Measurements from ENCODE around the gene POP7.
"Not testable (repeated sequence)": the region's sequence is repeated elsewhere in the genome, so short reads cannot be mapped to it uniquely, and the experiment has no call there.

POP7 gene

DNA sequence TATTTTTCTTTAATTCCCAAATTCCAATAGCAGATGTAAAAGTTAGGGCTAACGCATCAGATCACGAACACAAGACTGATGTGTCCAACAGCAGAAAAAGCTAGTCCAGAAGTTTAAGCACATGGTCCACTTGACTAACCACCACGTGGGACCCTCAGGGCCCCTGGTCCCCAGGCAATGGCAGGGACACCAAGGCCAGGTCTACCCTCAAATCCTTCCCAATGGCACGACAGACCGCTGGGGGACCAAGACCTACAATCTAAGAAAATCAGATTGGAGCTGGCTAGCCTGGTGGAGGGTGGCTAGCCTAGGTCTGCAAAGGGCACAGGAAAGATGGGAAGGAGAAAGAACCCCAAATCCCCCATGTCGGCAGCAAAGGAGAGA, 13.4 kb upstream of the POP7 start:
- no peak for DNase-seq

DNA sequence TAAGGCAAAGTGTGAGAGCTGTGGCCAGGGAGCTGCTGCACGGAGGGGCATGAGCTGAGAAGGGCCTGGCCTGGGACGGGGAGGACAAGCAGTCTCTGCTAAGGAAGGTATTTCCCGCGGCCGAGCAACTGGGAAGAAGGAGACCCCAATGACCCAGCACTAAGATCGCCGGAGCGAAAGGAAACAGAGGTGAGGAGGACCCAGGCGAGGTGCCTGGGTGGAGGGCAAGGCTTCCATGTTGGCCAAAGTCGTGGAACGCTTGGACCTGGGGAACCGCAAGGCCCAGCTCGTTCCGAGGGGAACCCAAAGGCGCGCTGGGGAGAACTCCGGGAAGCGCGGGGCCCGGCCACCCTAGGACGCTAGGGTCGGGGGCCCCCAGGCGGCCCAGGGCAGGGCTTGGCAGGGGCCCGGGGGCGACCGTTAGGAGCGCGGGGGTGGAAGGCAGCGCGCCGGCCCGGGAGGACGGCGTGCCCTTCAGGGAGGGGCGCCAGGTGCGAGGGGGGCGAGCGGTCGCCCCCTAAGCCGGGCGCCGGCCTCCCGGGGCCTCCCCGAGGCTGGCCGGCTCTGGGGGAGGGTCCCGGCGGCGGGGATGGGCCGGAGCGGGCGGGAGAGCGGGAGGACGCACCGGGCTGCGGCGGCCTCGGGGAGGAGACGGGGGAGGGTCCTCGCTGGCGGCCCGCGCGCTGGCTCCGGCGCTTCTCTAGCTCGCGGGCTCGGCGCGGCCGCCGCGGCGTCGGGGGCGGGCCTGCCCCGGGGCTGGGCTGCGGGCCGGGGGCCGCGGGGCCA, 12.4 kb upstream of the POP7 start:
- no peak for DNase-seq

GRCh38 chr7:100694098-100694745, 11.7 kb upstream of the POP7 start, which contains the start of gene GIGYF1:
GIGYF1 (minus strand) TSS chr7:100694250; CDS start chr7:100688238, 6,012 bp downstream.
- peak; percentile 85 for DNase-seq

GRCh38 chr7:100696123-100696521, 9.8 kb upstream of the POP7 start:
- no peak for DNase-seq

GRCh38 chr7:100699018-100699417, 6.9 kb upstream of the POP7 start:
- DNase-seq = no peak

DNA sequence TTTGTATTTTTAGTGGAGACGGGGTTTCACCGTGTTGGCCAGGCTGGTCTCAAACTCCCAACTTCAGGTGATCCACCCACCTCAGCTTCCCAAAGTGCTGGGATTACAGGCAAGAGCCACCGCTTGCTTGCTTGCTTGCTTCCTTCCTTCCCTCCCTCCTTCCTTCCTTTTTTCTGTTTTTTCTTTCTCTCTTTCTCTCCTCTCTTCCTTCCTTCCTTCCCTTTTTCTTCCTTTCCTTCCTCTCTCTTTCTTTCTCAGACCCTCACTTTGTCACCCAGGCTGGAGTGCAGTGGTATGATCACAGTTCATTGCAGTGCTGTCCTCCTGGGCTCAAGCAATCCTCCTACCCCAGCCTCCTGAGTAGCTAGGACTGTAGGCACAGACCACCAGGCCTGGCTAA, 4.8 kb upstream of the POP7 start:
- not testable (repeated sequence) for DNase-seq

DNA sequence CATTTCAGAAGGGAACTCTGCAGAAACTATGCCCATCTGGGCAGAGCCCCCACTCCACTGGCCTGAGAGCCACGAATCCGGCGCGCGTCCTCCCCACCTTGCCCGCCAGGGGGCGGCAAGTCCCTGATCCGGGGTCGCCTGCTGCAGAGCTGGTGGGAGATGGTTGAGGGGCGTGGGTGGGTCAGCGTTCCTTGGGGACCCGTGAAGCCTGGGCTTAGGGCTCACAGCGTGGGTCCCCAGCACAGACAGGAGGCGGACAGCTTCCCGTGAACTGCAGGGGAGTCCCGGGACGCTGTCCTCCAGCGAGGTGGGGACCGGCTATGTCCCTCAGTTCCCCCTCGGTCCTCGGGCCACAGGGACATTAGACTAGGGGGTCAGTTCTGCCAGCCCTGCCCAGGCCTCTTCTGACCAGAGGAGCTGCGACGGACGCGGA, 585 bp upstream of the POP7 start:
- peak; percentile 94 for DNase-seq

- DNase-seq = no peak
These were observed 871 bp downstream of the POP7 start for GRCh38 chr7:100706672-100707311.

DNA sequence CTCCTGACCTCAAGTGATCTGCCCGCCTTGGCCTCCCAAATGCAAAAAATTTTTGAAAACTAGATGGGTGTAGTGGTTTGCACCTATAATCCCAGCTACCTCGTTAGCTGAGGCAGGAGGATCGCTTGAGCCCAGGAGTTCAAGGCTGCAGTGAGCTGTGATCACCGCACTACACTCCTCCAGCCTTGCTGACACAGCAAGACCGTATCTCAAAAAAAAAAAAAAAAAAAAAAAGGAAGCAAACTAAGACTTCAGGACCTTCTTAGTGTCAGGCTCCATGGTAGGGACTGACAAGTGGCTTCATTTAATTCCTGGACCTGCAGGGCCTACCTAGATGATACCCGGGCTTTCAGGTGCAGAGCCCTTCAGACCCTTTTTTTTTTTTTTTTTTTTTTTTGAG, 2.5 kb downstream of the POP7 start:
- no peak for DNase-seq

GRCh38 chr7:100710452-100710851, 4.5 kb downstream of the POP7 start:
- DNase-seq = no peak

DNA sequence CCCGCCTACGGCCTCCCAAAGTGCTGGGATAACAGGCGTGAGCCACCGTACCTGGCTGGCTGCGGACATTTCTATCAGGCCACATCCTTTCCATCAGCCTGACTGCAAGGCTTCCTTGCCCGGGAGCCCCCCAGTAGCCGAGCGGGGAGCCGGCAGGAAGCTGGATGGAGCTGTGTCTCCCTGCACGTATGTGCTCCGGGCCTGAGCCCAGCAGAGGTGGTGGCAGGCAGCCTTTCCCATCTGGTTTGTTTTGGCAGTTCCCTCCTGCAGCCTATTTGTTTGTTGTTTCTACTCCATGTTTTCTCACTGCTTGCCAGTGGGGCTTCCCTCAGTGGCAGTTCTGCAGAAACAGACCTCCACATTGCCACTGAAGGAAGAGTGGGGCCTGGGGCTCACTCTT, 5.4 kb downstream of the POP7 start:
- DNase-seq = no peak

GRCh38 chr7:100714725-100715124, 8.8 kb downstream of the POP7 start:
- DNase-seq = no peak

GRCh38 chr7:100717073-100717472, 11.2 kb downstream of the POP7 start:
- not testable (repeated sequence) for DNase-seq

GRCh38 chr7:100719523-100720278, 13.8 kb downstream of the POP7 start:
- DNase-seq = no peak

DNA sequence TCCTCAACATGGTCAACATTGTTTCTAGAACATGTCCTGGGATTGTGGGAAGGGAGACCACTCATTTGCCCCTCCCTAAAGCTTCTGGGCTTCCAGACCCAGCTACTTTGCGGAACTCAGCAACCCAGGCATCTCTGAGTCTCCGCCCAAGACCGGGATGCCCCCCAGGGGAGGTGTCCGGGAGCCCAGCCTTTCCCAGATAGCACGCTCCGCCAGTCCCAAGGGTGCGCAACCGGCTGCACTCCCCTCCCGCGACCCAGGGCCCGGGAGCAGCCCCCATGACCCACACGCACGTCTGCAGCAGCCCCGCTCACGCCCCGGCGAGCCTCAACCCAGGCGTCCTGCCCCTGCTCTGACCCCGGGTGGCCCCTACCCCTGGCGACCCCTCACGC, 14.4 kb downstream of the POP7 start, which contains the start of gene EPO:
Gene EPO (plus strand): TSS at position 190 of the 392 bp plus-strand sequence. CDS start 513 bp downstream, outside the sequence.
- no peak for DNase-seq

DNA sequence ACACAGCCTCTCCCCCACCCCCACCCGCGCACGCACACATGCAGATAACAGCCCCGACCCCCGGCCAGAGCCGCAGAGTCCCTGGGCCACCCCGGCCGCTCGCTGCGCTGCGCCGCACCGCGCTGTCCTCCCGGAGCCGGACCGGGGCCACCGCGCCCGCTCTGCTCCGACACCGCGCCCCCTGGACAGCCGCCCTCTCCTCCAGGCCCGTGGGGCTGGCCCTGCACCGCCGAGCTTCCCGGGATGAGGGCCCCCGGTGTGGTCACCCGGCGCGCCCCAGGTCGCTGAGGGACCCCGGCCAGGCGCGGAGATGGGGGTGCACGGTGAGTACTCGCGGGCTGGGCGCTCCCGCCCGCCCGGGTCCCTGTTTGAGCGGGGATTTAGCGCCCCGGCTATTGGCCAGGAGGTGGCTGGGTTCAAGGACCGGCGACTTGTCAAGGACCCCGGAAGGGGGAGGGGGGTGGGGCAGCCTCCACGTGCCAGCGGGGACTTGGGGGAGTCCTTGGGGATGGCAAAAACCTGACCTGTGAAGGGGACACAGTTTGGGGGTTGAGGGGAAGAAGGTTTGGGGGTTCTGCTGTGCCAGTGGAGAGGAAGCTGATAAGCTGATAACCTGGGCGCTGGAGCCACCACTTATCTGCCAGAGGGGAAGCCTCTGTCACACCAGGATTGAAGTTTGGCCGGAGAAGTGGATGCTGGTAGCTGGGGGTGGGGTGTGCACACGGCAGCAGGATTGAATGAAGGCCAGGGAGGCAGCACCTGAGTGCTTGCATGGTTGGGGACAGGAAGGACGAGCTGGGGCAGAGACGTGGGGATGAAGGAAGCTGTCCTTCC, 15.0 kb downstream of the POP7 start:
- DNase-seq = no peak

GRCh38 chr7:100721505-100721812, 15.5 kb downstream of the POP7 start:
- no peak for DNase-seq

DNA sequence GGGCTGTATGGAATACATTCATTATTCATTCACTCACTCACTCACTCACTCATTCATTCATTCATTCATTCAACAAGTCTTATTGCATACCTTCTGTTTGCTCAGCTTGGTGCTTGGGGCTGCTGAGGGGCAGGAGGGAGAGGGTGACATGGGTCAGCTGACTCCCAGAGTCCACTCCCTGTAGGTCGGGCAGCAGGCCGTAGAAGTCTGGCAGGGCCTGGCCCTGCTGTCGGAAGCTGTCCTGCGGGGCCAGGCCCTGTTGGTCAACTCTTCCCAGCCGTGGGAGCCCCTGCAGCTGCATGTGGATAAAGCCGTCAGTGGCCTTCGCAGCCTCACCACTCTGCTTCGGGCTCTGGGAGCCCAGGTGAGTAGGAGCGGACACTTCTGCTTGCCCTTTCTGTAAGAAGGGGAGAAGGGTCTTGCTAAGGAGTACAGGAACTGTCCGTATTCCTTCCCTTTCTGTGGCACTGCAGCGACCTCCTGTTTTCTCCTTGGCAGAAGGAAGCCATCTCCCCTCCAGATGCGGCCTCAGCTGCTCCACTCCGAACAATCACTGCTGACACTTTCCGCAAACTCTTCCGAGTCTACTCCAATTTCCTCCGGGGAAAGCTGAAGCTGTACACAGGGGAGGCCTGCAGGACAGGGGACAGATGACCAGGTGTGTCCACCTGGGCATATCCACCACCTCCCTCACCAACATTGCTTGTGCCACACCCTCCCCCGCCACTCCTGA, 16.7 kb downstream of the POP7 start:
- no peak for DNase-seq

- no peak for DNase-seq
These were observed 17.9 kb downstream of the POP7 start for GRCh38 chr7:100723732-100724275.

DNA sequence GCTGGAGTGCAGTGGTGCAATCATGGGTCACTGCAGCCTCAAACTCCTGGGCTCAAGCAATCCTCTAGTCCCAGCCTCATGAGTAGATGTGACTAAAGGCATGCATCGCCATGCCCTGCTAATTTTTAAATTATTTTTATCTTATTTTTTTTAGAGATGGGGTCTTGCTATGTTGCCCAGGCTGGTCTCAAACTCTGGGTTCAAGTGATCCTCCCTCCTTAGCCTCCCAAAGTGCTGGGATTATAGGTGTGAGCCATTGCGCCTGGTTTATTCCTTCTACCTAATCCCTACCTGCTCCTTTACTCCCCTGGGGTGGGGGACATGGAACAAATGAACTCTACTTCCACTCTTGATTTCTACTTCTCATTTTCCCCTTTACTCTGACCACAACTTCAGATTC, 18.4 kb downstream of the POP7 start:
- not testable (repeated sequence) for DNase-seq
